OCI-M1 (cell line): ENCODE results near the gene FRG2.
"Not testable (repeated sequence)": the region's sequence is repeated elsewhere in the genome, so short reads cannot be mapped to it uniquely, and the experiment has no call there.

Source experiments
- DNase-seq: peaks from one replicate; lab custom pipeline; 2025; lab: John Stamatoyannopoulos, UW

FRG2 gene

DNA sequence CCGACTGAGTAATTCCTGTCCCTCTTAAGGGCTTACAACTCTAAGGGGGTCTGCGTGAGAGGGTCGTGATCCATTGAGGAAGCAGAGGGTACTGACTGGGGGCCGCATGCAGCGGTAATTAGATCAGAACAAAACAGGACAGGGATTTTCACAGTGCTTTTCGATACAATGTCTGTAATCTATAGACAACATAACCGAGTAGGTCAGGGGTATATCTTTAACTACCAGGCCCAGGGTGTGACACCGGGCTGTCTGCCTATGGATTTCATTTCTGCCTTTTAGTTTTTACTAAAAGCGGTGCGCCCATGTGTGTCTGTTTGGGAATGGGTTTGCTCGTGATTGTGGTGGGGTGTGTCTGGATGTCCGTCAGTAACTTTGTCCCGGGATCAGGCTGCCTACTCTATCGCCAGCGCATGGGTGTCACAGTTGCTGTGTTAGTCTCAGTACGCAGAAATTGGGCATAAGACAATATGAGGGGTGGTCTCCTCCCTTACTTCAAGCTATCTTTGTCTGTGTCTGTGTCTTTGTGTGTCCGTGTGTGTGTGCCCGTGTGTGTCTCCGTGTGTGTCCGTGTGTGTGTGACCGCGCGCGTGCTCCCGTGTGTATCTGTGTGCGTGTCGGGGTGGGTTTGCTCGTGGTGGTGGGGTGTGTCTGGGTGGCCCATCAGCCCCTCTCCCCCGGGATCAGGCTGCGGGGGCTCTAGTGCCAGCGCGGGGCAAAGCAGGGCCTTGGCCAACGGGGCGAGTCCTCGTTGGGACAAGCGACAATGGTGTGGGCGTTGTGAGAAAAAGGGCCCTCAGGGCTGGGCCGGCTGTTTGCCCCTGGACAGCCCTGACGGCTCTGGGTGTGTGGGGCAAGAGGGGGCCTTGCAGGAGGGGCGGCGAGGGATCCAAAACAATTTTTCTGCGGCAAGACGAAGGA, 10.4 kb downstream of the FRG2 start:
- DNase-seq: no peak

DNA sequence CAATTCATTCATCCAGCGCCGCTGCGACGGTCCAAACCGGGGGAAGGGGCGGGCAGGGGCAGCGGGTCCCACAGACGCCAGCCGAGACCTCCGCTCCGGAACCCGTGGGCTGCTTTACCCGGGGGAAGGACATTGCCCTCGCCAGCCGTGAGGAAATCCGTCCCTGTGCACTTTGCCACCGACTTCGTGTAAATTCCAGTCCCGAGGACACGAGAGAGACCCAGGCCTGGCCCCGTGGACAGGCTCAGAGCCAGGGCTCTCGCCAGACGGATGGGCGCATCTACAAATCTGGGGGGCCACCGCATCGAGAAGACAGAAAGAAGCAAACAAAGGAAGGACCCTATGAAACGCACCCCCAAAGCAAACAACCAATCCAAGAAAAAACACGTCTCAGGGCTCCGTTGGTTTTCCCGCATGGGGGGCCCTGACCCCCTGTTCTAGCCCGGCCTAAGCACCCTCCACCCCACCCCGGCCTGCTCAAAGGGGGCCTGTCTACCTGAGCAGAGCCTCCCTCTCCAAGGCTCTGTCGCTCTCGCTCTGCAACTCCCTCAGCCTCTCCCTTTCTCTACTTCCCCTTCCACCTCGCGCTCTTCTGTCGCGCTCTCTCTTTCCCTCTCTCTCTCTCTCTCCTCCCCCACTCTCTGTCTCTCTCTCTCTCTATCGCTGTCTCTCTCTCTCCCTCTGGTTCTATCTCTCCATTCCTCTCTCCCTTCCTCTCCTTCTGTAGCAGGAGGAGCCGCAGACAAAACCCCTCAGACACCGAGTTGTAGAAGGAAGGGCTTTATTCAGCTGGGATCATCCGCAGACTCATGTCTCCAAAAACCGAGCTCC, 11.3 kb downstream of the FRG2 start:
- no peak for DNase-seq

DNA sequence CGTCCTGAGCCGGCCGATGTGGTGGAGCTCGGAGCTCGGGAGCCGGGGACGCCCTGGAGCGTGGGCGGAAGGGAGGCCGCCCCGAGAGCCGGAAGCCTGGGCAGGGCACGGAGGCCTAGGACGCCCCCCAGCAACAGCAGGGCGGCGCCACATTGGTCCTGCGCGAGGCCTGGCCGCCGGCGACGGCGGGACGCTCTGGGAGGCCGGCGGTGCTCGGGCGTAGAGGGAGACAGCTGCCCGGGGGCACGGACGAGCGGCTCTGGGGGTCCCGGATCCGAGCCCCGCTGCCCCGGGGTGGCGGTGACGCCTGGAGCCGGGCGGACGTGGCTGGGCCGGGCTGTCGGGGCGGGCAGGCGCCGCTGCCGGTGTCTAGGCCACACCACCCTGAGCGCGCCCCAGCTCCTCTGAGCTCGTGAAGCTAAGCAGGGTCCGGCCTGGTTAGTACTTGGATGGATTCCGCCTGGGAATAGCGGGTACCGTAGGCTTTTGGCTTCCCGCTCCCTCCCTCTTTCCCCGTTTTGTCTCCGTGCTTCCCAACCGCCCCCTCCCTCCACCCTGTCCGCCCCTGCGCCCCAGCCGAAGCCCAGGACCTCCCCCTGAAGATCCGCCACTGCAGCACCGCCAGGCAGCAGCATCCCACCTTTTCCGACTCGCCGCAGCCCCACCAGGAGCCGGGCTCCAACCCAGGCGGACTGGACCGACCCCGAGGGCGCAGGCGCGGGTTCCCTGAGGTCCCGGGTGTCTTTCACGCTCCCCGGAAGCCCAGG, 12.1 kb downstream of the FRG2 start:
- no peak for DNase-seq

DNA sequence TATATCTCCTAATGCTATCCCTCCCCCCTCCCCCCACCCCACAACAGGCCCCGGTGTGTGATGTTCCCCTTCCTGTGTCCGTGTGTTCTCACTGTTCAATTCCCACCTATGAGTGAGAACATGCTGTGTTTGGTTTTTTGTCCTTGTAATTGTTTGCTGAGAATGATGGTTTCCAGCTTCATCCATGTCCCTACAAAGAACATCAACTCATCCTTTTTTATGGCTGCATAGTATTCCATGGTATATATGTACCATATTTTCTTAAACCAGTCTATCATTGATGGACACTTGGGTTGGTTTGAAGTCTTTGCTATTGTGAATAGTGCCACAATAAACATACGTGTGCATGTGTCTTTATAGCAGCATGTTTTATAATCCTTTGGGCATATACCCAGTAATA, 37.1 kb downstream of the FRG2 start:
- DNase-seq: not testable (repeated sequence)

DNA sequence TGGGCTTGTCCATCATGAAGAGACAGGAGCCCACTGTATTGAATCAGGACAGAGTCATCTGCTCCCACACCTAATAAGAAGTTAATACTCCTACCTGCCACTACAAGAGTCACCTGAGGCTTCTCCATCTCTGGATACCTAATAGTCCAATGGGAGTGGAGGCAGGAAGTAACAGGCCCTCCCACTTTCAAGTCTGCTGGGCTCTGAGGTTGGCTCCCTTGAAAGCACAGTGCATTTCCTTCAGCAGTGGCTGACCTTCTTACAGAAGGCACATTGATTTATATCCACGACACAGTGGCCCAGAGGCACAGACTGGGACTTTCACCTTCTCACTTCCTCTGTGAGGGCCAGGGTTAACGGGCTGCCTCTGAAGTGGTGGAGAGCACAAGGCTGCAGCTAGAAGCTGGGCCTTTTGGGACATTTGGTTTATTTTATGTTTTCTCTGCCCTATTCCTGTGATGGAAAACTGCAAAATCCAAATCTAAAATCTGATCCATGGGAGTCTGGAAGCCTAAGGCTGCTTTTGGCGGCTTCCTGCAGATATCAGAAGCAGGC, 38.1 kb downstream of the FRG2 start:
- no peak for DNase-seq

DNA sequence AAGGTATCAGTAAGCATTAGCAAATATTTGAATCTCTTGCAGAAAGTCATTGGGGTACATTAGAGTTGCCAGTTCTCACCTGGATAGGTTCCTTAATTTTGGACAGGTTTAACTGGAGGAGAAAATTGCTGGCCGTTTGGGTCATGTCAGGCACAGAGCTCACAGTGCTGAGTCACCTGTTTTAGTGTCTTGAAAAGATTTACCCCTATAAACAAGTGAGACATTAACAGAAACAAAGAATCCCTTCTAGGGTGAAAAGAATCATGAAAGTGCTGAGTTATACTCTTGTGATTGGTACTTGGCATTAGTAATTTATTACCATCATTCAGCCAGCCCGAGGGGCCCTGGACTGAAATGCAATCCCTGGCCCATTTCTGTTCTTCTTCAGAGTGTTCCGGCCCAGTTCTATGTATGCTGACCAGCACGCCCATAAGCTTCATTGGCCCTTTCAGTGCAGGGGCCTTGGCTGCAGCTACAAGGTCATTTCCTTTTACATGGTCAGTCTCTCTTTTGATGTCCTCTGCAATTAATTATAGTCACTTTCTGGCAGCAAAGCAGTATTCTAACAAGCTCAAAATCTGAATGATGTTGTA, 41.3 kb downstream of the FRG2 start:
- not testable (repeated sequence) for DNase-seq

DNA sequence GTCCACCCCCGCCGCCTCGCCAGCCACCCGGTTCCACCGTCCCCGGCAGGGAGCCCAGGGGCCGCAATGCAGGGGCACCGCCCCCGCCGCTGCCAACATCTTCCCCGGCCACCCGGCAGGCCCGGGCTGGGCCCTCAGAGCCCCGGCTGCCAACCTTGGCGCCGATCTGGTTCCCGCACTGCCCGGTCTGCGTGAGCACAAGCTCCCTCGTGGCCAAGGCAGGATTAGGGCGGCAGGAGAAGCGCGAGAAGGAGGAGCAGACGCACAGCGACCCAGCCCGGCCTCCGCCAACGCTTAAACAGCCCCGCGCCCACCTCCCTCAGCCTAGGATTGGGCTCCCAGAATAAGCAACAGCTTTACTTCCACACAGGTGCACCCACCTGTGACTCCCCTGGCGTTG, 42.4 kb downstream of the FRG2 start:
- not testable (repeated sequence) for DNase-seq

DNA sequence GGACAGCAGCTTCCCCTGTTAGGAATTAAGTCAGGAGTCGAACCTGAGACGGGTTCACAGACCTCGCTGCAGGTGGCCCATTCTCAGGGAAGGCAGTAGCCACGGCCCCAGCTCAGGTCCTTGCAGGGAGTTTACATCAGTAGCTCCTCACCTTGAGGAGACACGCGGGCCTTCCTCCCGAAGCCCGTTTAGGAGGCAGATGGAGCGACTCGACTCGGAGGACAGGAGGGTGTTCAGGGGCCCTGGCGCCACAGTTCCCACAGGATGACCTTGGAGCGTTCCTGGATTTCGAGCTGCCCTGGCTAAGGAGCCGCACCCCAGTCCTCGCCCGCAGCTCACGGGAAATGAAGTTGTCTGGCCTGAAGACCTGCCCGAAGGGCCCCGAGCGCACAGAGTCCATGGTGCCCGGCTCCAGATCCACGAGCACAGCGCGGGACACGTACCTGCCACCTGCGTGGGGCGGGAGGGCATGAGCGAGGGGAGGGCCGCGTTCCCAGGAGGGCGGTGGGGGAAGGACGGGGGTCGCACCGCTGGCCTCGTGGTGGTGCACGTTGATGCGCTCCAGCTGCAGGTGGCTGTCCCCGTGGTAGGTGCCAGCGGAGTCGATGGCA, 43.0 kb downstream of the FRG2 start:
- DNase-seq: not testable (repeated sequence)

DNA sequence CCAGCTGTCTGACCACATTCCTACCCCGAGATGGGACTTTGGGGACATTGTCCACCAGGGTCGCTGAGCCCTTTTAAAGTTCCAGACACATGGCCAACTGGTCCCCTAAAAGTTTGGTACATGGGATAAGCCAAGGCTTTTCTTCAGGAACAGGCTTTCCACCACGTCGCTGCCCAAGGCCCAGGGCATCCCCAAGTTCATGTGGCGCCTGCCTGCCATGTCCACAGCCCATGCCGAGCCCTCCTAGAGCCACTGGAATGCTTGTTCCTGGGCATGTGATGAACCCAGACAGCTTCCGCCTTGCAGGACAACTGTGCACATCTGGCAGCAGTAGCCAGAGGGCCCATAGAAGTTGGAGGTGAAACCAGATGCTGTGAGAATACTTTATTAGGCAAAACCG, 45.1 kb downstream of the FRG2 start:
- DNase-seq: no peak

DNA sequence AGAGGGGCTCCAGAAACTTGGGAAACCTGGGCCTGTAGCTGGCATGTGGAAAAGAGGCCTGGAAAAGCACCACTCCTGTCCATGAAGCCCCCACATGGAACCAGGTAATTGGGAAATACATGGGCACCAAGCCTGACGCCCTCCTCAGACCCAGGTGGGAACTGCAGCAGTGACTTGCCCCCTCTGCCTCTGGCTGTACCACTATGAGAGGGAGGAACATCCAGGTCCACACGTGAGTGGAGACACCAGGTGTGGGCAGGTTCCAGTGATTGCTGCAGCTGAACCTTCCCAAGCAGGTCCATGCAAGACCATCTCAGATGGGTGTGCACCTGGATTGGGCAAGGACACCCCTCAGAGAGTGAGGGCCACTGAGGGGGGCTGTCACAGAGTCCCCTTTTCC, 46.8 kb downstream of the FRG2 start:
- not testable (repeated sequence) for DNase-seq

DNA sequence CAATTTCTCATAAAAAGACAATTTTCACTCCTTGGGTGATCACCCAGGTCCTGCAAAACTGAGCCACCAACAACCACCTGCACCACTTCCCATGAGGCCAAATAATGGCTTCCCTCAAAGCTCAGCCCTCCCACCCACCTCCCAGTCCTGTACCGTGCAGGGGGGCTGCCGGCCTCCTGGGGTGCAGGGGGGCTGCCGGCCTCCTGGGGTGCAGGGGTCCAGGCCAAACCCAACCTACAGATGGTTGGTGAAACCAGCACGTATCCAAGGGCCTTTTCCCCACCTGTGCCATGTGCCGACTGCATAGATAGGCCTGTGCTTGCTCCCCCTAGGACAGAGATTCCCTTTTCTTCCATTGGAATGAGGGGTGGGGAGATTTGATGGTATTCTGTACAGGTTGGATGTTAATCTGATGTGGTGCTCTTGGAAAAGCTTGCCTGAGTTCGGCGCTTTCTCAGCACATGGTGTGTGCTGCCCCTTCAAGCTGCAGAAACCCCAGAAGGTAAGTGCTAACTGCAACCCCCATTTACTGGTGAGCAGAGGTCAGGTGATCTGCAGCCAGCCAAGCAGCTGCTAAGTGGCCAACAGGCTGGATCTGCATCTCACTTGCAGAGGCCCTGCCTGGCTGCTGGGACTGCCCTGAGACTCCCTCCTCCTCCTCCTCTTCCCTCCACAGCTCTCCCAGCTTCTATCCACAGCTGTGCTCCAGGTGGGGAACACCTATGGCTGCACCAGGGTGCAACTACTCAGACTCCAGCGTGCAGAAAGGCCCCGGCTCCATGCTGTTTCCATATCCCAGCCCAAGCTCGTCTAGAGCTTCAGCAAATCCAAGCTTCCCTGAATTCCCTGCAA, 47.6 kb downstream of the FRG2 start:
- no peak for DNase-seq
